GM19025 (cell line): ENCODE results near the gene SUGCT.

Experiments used
- ATAC-seq: cut with Tn5 transposase; IDR thresholded peaks from one replicate; pipeline ENCODE4 v1.9.1; 2021; ENCODE audit warnings: mild to moderate bottlenecking, low read depth, moderate library complexity; ENCODE audit not compliant: unreplicated experiment

The SUGCT gene

DNA sequence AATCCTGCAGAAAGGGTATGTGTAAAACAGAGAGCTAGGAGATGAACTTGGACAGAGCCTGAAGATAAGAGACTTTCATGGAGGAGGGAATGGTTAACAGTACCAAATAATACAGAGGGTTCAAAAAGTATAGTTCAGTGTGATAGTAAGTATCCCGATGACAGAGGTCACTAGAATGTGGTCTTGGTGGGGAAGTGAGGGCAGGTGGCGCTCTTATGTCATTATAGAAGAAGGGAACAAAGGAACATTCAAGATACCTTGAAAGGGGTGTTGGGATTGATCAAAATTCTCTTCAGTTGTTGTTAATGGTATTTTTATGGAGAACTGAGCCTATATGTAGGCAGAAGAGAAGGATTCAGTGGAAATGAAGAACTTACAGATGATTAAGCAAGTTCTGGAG is 312.5 kb downstream of the SUGCT start:
- no peak for ATAC-seq

DNA sequence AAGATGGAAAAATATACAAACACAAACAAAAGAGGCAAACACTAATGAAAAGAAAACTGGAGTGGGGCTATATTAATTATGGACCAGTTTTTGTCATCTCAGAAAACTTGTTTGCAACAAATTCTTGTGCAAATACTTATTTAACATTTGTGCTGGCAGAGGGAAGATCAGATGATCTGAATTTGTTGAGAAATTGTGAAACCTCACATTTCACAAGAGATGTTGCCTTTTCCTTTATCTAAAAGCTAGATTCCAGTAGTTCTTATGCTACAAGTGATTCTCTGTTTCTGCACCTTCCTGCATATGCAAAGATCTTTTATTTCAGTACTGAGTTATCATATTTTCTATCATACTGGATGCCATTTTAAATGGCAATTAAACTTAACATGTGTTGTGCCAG is 320.7 kb downstream of the SUGCT start:
- ATAC-seq, result no peak

DNA sequence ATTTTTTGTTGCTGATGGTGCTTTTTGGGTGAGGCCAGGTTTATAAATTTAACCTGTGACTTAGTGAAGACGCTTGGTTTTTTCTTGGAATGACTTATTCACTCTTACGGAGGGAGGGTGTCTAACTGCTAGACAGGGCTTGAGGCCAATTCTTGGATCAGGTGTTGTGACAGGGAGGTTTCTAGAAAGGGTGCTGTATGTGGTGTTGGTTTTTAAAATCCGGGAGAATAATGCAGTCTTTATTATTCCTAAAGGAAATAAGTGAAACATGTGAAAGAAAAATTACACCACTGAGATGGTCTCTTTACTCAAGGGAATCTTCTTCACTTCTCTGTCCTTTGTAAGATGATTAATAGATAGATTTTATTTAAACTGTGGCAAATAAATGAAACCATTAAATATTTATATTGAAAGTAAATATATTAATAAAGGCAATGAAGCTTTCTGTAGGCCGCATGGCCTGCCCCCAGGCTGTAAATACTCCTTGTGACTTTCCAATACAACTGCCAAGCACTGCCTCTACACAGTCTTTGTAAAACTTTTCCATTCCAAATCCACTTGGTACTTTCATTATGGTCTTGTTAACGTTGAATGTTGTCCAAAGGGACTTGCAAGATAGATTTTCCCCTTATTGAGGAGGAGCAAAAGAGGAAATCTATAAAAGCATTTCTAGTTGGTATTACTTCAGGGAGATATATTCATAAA is 323.1 kb downstream of the SUGCT start:
- ATAC-seq, result no peak

DNA sequence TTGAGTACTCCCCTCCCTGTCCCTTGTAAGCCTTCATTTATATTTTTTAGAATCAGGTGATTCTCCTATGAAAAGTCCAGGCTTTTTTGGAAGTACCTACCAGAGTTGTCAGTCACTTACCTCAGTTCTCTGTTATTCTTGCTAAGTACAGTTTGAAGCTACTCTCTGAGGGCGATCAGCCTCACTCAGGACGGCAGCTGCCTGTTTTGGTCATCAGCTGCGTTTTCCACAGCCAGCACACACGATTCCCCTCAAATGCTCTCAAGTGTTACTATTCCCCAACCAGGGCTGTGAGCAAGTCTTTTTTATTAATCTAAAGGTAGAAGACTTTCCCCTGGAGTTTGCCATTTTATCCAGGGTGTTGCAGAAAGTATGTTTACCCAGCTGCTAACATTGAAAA is 328.6 kb downstream of the SUGCT start:
- ATAC-seq, result no peak

DNA sequence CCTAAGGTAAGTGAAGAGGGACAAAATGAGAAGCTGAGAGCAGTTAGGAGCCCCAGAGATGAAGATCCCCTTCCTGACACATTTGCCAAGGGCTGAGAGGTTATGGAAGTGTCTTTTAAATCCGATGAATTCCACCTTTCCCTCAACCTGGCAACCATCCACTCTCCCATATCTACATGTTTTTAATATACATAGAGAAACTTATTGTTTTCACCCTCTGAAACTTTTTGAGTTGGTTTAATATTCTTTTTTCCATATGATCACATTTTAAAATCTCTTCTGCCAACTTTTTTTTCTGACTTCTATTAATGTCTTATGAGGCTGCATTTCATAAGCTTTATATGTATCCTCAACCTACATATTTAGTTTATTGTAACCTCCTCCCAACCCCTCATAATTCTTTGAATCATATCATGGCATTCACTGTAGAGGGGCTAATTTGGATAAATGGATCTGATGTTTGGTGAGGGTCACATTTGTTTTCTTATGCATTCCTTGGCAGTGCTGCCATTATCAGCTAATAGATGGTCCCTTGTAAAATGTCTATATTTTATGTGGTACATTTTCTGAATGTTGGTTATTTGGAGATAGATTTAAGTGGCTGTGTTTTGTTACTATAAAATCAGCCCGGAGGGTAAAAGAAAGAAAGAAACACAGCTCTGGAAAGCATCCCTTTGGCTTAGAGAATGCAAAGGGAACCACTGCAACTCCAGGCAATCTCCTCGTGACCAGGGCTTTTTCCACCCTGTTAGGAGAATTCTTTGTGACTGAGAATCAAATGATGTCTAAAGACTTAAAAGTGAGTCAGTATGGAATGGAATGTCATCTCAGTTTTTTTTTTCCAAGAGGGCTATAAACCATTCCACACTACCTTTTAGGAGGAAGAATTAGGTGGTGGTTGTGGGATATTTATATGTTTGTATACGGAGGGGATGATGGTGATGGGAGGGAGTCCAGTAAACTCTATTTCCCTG is 334.4 kb downstream of the SUGCT start:
- no peak for ATAC-seq

DNA sequence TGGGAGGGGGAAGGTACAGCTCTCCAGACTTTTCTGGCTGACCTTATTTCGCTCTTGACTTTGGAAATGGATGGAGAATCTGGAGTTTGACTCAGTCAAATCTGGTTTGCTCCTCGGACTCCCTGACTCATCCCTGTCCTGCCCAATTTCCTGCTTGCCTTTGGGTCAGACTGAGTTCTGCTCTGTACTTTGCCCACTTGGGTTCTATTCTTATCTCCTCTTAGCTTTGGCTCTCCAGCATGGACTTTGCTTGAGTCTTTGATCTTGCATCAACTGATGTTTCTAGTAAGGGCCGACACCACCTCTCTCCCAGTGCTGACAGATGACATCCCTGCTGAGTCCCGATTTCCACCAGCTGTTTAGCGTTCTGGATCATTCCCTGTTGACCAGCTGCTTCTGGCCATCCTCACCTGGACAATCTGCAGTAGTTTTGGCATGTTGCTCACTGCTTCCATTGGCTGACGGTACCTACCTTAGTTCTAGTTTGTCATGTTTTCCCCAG is 335.3 kb downstream of the SUGCT start:
- no peak for ATAC-seq

DNA sequence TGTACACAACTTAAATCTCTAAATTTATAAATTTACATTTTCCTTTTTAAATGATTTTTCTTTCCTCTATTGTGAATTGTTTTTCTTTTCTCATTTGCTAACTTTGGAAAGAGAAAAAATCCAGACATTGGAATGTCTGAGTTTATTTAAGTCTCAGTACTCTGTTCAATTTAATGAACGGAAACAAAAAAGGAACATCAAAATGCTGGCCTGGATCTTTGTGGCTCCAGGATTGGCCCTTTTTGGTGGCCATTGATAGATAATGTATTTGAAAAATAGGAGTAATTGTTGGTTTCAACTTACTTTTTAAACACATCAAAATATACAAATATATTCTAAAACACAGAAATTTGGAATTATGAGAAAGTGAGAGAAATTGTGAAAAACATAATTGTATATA is 336.0 kb downstream of the SUGCT start:
- ATAC-seq, result no peak

DNA sequence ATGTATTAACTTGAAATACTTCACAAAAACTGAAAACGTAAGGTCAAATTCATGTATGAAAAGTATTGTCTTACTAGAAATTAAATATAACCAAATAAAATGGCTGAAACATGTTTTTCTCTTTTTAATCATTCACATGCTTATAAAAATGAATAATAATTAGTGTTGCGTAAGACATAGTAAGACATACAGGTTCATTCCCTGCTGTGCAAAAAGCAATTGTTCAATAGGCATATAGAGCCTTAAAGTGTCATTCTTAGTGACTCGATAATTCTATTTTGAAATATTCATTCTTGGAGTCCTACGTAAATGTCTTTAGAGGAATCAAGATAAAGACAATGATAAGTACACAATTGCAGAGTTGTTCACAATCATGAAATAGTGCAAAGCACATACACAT is 337.1 kb downstream of the SUGCT start:
- ATAC-seq, result no peak

DNA sequence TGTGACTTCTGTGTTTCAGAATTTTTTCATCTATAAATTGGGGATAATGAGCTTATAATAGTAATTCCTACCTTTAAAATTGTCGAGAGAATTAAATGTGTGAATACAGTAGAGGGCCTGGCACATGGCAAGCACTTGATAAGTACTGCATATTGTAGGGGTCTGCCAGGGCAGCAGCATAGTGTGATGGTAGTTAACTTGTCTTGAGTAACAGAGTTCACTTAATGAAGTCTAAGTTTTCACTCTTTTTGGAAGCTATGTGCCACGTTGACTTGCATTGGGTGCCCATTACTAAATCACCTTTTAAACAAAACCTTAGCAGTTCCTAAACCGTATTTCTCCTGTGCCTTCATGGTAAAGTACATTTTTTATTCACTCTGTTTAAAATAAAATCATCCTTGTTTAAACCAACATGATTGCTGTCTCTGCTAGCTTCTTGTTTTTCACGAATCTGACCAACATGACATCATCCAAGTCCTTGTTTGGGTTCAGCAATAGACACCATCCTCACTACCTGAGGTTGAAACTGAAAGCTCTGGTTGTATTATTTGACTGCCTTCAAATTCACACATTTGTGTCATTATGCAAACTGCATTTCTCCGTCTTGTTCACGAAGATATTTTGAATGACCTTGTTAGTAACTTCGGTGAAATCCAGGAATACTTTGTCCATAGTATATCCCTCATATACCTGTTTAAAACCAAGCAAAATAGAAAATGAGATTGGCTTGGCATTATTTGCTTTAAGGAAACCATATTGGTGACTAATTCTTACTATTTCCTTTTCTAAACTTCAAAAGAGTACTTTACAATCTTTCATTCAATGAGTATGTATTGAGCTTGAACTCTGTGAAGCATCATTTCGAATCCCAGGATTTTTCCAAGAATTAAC is 340.2 kb downstream of the SUGCT start:
- peak; percentile 96 for ATAC-seq

DNA sequence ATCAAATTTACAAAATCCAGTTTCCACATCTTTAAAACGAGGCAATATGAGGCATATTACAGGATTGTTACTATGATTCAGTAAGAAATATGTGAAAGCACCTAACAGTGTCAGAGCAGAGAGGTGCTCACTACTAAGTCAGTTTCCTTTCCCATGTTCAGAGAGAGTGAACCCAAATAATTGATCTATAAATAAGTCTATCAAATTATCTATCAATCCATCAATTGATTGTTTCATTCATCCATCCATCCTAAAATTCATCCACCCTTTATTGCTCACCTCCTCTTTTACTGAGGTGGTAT is 340.8 kb downstream of the SUGCT start:
- ATAC-seq, result no peak

DNA sequence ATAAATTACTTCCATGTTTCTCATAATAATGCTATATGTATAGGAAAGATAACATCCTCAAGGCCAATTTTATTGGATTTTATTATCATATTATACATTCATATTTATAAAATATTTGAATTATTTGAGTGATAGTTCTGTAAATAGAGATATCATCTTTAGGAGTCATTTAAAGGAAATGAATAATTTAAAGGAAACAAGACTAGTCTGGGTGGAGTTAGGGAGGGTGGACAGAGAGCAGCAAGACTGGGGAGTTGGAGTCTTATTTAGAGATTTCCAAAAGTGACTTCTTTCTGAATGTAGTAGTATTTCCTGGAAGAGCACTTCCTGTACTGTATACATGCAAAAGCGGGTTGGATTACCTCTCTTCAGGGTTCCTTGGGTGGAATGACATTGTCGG is 342.3 kb downstream of the SUGCT start:
- ATAC-seq, result no peak

DNA sequence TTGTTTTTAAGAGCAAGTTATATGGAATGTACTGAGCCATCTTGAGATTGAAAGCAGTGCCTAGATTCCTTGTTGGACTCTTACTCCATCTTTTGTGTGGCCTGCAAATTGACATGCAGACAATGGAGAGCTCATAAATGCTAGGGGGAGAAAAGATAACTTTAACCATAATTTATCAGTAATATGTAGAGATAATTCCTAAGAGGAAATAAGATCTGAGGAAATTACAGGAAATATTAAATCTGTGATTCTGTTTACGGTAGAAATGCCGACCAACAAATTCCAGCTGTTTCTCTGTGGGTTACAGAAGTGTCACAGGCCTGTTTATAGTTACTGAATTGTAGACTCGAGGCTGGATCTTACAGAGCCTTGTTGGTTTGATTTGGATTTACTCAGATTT is 348.0 kb downstream of the SUGCT start:
- ATAC-seq, result no peak

DNA sequence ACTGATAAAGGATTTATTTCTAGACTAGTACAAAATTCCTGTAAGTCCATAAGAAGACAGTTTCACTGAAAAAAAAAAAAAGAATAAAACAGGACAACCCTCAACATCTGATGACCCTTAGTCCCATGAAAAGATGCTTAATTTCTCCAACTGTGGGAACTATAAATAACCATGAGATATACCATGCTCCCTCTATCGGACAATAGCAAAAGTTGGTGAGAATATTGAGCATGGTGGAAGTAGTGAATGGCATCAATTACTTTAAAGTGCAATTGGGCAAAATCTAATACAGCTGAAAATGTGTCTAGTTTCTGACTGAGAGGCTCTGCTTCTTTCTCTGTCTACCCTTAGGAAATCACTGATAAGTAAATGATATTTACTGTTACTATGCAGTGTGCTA is 348.8 kb downstream of the SUGCT start:
- no peak for ATAC-seq

DNA sequence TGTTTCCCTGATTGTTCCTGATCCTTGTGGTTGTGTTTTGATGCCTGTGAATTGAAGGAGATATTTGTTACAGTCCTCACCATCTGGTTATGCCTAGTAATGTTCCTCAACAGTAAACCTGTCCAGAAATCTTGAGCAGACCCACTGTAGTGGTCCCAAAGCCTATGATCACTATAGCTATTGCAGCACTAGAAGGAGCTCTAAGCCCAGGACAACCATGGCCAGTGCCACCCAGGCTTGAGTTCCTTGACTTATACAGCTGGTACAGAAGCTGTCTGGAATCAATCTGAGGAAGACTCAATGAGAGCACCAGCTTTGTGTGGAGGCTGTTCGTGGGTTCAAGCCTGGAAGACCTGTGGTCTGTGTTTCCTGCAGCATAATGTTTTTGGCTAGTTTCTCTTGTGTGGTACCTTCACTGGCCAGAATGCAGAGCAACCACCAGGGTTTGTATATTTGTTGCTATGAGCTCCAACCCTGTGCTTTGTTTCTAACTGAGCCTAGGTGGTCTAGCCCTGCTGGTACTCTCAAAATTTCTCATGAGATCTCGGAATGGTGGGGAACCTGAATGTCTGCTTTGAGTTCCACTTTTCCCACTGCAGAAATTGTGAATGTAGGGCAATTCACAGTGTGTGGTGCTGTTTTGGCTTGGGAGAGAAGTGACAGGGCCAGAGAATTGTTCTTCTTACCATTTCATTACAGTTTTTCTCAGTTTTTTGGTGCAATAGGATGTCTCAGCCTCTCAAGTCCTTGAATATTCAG is 355.2 kb downstream of the SUGCT start:
- ATAC-seq, result no peak

DNA sequence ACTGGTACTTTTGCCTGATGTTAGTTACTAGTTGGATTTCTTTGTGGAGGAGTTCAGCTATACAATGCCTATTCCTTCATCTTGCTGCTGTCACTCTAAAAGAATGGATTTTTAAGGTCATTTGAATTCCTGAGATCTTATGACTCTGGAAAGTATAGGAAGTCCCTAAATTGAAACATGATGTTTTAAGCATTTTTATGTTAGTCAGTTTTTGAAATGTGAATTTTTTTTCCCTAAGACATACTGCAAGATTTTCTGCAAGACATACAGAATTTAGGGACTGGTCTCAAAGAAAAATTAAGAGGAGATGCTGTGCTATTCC is 355.8 kb downstream of the SUGCT start:
- no peak for ATAC-seq

DNA sequence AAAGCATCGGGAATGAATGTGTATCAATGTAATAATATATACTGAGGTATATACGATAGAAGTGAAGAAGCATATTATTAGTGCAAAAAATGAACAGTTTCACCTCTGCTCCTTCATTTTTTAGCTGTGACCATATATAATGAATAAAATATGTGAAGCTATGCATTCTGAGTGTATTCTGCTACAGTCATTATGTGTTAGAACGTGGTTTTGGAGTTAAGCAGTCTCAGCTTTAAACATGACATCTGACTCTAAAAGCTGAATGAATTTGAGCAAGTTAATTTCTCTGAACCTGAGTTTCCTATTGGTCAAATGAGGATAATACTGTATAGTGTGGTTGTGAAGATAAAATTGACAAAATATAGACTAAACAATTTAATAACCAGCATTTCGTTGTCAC is 358.1 kb downstream of the SUGCT start:
- ATAC-seq, result no peak

DNA sequence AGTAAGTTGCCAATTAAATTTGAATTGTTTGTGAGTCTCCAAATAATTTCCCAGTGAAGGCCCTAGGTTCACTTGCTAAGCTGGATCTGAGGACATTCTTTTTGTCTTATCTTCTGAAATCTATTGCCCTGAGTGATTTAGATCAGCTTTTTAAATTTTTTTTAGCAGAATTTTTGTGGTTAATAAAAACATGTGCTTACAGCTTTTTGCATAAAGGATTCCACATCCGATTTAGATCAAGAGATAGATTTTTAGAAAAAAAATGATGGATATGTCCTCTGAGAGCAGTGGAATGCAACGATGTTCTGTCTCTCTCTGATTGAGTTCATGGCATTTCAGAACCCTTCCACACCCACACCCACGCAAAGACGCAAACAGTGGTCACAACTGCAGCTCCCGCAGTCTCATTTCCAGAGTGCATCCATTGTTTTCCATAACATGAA is 358.8 kb downstream of the SUGCT start:
- no peak for ATAC-seq

DNA sequence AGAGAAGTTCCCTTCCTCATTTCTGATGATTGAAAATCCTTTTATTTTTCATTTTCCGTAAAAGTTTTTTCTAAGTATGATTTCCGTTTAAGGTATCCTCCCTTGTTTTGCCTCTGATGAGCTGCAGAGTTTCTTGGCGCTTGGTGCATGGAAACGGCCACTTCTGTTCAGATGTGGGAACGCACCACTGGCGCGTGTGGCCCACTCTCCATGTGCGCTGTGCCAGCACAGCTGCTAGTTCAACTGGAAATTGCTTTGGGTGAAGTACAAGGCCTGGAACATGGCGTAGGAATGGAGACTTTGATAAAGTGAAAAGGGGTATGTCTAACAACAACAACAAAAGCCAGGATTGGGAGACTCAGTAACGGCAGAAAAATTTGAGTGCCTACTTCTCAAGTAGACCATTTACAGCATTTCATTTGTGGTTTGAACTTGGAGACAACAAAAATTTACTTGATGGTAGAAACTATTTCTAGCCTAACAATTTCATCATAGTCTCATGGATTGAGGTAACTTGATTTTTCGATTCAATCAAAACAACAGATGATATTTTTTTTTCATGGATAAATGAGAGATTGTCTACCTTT is 364.2 kb downstream of the SUGCT start:
- ATAC-seq, result no peak

DNA sequence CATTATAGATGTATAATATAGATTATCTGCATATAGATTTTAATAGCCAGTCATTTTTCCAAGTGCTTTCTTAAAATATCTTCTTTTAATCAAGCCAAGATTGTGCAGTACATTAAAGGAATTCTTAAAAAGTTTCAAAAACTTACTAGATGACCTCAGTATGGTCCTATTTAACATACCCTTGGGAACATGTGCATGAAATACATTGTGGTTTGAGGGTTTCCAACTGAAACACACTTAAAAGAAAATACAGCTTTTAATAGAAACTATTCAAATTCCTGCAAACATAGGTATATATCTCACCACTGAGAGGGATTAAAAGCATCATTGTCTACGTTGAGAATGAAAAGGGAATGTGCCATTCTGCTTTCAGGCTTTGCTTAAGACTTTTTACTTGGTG is 364.9 kb downstream of the SUGCT start:
- no peak for ATAC-seq

DNA sequence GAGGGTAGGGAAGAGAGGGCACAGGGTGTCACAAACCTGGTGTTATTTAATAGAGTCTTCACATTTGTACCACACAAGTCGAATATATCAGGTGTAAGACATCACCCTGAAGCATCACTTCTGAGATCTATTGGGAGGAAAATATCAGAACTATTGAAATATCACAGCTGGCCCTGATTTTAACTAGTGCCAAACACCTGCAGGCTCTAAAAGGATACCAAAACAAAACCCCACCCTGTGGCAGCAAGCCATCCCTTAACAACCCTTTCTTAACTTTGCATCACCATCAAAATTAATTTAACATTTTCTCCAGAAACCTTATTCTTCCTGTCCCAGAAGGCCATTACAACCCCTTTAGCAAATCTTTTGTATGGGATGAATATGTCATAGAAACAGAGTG is 365.4 kb downstream of the SUGCT start:
- no peak for ATAC-seq
